Measurements from ENCODE around the gene MEG3.

DNA sequence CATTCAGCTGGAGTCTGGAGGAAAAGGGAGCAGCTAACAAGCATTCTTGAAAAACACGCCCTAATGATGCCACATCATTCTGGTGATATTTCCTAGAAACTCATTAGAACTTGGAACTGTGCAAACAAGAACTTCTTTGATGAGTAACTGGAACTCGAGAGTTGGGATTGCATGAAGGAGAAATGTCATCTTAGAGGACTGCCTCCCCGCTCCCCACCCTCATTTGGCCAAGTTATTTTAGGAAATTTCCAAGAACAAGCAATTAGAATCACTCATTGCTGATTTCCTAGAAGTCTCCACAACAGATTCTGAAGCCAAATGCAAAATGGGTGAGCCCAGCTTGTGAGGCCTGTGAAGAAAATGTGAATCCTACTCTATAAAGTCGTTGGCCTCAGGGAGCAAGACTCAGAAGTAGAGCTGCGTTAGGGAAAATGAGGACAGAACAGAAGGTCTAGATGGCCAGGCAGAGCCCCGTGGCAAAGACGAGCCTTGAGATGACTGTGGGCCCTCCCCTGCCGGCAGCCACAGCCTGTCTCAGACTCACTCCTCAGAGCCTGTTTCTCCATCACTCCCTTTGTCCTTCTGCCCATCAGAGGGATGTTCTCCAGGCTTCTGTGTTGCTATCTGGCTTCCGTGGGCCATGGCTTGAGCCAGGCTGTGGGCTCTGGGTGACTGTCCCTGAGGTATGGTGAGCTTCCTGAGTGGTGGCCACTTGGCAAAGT is 39.2 kb downstream of the MEG3 start:
- TF ChIP-seq CTCF (IDR thresholded peaks at IDR 0.05) (no peak), POLR2A (IDR thresholded peaks at IDR 0.05) (no peak), POLR2AphosphoS5 (IDR thresholded peaks at IDR 0.05) (no peak), EP300 (IDR thresholded peaks at IDR 0.05) (no peak)
